Measurements from ENCODE around the gene CNEP1R1.
"Not testable (repeated sequence)": the region's sequence is repeated elsewhere in the genome, so short reads cannot be mapped to it uniquely, and the experiment has no call there.

The CNEP1R1 gene, protein sequence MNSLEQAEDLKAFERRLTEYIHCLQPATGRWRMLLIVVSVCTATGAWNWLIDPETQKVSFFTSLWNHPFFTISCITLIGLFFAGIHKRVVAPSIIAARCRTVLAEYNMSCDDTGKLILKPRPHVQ

DNA sequence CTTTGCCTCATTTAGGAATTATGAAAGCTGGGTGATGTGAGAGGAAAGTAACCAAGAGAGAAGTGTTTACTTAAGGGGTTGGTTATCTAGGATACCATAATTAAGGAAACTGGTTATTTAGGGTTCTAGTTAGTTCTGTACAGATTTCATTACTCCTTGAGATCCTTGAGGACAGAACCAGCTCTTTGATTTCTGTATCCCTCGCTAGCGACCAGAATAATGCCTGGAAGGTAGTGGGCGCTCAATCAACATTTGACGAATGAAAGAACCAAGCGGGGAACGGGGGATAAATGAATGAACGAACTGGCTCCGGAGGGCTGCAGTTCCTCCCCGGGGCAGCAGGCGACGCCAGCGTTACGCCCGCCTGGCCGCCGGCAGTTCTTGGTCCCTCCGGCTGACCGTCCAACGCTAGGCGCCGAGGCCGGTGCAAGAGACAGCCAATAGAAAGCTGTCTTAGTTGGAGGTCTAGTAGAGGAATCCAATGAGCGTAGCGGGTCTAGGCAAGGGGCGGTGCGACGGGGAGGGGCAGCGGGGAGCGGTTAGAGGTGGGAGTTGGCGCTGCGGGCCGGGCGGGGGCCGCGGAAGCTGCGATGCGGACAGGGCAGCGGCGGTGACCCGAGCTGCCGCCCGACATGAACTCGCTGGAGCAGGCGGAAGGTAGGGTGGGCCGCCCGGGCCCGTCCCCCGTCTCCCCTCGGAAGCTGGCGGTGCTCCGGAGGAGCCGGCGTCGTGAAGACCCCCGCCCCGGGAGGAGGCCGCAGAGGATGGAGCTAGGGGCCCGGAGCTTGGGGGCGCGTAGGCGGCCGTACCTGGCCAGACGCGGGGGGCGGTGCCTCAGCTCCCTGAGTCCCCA, at the start of gene CNEP1R1:
Gene CNEP1R1, plus strand, starts transcription at position 542 of the 853 bp plus-strand sequence. Its CDS starts 91 bp downstream, at position 633.
- DNase-seq: peak; percentile 97

DNA sequence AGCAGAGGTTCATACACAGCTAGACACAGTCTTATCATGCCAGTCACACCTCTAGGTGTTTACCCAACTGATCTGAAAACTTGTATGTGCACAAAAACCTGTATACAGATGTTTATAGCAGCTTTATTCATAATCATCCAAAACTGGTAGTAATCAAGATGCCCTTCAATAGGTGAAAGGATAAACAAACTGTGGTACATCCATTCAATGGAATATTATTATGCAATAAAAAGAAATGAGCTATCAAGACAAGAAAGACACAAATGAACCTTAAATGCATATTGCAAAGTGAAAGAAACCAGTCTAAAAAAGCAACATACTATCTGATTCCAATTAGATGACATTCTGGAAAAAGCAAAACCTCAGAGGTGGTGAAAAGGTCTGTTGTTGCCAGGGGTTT, 47.6 kb upstream of the CNEP1R1 start:
- no peak for DNase-seq

DNA sequence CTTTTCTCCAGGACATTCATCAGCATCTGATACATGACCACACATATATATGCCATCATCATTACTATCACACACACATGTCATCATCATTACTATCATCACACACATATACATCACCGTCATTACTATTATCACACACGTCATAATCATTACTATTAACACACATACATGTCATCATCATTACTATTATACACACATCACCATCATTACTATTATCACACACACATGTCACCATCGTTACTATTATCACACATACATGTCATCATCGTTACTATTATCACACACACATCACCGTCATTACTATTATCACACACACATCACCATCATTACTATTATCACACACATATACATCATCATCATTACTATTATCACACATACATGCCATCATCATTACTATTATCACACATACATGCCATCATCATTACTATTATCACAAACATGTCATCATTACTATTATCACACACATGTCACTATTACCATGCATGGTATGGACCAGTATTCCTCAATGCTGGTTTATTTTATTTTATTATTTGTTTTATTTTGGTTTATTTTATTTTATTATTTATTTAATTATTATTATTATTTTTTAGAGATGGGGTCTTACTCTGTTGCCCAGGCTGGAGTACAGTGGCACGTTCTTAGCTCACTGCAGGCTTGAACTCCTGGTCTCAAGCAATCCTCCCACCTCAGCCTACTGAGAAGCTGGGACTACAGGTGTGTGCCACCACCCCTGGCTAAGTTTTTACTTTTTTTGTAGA, 46.3 kb upstream of the CNEP1R1 start:
- DNase-seq: no peak

DNA sequence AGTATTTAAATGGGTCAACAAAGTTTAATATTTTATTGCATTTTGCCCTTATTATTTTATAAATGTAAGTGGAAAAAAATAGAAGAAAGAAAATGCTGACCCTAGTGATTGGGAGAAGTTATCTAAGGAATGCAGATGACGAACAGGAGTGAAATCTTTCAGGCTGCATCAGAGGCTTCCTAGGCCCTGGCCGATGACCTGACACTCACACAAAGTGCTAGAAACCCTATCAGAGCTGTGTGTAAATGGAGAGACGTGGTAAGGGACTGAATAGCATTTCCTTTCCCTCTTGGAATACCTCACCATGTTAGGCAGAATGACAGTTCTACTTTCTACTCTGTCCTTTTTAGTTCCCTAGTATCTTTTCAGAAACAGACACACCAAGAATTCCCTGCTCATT, 44.9 kb upstream of the CNEP1R1 start:
- no peak for DNase-seq

DNA sequence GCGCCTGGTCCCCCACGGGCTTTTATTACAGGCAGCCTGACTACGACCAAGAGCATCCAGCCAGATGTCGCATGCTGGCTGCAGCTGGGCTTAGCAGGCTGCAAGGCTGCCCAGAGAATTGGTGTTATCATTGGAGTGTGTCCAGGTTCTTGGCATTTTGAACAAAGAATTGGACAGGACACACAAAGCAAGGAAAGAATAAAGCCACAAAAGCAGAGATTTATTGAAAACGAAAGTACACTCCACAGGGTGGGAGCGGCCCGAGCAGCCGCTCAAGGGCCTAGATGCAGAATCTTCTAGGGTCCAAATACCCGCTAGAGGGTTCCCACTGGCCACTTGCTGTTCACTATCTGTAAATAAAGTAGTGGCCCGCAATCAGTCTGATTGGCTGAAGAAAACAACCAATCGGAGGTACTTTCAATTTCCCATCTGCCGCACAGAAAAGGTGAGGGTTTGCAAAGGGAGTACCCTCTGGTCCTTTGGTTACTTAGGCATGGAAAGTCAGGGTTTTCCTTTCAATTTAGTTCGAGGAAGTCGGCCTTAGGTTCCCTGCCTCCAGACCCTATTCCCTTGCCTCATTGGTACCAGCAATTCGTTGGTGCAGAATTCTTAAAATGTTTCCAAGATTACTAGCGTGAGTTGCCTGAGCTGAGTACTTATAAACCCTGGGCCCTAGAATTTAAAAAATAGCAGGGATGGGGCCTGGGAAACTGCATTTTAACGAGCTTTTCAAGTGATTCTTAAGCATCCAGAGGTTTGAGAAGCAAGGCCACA, 38.5 kb upstream of the CNEP1R1 start:
- DNase-seq: no peak

DNA sequence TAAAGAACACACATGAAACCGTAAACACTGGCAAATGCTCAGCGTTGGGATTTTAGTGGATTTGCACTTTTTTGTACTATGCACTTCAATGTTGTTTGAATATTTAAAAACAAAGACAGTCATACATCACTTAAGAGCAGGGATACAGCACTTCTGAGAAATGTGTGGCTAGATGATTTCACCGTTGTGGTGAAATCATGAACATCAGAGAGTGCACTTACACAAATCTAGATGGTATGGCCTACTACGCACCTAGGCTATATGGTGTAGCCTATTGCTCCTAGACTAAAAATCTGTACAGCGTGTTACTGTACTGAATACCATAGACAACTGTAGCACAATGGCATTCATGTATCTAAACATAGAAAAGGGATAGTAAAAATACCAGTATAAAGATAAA, 37.6 kb upstream of the CNEP1R1 start:
- DNase-seq: no peak

DNA sequence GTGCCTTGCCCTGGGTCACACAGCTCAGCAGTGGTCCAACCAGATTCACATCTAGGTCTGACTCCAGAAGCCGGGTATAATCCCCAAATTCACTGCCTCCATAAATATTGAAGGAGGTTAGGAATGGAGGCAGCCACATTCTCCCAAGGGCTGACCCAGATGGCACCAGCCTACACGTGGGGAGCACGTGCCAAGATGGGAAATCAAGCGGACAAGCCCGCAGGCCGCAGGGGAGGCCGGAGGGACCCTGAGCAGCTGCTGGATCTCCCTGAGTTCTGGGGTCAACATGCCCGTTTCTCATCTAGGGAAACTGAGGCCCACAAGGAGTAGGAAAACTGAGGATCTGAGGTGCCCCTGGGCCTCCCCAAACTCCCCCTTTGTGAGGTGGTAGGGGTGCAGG, 32.2 kb upstream of the CNEP1R1 start:
- no peak for DNase-seq

DNA sequence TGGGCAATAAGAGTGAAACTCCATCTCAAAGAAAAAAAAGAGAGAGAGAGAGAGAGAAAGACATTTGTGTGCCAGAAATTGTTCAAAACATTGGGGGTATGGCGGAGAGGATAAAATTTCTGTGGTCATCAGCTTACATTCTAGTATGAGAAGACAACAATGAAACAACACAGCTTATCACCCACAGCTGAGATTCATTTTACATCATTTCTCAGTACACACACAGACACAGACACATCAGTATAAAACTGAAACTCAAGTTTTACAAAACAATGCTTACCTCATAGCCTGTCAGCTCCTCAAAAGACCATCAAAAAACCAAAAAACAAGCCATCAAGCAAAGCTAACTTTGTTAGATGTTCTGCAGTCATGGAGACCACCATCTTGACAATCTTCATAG, 31.4 kb upstream of the CNEP1R1 start:
- DNase-seq: no peak

DNA sequence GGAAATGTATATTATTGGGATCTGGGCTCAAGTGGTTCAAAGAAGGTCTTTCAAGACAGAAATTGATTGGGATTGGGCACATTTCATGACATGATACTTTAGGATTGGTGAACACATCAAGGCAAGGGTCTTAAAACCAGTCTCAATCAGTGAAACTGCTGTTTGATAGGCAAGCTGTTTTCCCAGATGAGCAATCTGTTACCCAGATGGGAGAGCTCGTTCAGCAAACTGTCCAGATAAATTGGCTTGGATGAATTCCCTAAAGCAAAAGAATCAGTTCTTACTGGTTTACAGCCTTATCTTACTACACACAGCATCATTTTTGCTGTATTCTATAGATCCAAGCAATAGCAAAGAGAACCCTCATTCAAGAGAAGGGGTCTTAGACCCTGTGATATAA, 31.0 kb upstream of the CNEP1R1 start:
- DNase-seq: no peak

DNA sequence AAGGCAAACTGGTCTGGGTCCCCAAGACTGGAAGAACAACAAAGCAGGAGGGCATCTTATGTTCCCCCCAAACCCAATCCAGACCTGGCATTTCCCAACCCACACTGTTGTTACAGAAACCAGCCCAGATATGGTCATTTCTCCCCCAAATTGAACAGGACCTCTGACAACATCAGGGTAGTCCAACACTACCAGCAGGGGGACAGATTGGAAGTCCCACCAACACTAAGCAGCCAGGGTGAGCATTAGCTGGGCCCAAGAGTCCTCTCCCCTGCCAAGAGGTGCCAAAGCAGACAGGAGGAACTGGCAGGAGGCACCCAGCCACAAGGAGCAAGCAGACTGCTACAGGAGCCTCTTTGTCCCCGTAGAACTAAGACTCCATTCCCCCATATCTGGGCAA, 29.3 kb upstream of the CNEP1R1 start:
- DNase-seq: no peak

DNA sequence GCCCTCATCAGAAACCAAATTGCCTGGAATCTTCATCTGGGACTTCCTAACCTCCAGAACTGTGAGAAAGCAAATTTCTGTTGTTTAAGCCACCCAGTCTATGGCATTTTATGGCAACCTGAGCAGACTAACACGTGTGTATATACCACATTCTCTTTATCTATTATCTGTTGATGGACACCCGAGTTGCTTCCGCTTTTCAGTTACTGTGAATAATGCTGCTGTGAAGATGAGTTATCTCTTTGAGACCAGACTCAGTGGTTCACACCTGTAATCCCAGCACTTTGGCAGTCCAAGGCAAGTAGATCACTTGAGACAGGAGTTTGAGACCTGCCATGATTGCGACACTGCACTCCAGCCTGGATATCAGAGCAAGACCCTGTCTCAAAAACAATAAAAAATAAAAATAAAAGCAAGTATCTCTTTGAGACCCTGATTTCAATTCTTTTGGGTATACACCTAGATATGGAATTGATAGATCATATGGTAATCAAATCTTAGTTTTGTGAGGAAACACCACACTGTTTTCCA, 27.2 kb upstream of the CNEP1R1 start:
- no peak for DNase-seq

DNA sequence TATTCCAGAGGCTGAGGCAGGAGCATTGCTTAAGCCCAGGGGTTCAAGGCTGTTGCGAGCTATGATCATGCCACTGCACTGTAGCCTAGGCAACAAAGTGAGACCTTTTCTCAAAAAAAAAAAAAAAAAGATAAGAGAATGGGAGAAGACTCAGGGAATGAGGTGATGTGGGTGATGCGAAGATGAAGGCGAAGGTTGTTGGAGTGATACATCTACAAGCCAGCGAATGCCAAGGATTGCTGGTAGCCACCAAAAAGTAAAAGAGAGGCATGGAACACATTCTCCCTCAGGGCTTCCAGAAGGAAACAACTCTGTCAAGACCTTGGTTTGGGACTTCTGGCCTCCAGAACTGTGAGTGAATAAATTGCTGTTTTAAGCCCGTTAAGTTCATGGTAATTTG, 26.0 kb upstream of the CNEP1R1 start:
- DNase-seq: no peak

DNA sequence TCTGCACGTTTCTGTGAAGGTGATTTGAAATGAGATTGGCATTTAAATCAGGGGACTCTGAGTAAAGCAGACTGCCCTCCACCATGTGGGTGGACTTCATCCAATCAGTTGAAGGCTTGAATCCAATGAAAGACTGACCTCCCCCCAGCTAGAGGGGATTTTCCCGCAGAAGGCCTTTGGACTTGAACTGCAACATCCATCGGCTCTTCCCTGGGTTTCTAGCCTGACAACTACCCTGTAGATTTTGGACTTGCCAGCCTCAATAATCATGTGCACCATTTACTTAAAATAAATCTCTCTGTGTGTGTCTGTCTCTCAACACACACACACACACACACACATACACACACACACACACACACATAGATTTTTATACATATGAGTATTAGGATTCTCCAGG, 23.9 kb upstream of the CNEP1R1 start:
- no peak for DNase-seq

DNA sequence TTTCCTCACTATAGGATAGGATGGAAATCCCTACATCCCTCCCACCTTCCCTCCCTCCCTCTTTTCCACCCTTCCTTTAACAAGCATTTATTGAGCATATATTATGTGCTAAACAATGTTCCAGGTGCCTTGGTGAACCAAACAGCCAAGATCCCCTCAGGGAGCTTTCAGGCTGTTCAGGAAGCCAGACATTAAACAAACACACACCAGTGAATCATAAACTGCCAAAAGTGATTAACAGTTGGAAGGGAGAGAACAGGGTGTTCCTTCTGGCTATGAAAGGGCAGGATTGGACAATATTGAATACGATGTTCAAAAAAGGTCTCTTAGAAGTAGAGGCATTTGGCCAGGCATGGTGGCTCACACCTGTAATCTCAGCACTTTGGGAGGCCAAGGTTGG, 22.8 kb upstream of the CNEP1R1 start:
- no peak for DNase-seq

DNA sequence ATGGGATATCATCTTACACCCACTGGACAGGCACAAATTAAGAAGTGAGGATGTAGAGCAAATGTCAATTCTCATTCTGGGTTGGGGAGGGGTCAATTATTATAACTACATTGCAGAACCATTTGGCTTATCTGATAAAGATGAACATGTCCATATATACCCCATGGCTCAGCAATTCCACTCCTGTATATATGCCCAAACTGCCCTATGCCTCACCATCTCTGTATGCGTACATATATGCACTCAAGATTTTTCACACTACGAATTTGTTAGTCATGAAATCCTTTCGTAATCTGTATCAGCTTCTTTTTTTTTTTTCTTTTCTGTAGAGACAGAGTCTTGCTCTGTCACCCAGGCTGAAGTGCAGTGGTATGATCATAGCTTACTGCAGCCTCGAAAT, 20.8 kb upstream of the CNEP1R1 start:
- no peak for DNase-seq

DNA sequence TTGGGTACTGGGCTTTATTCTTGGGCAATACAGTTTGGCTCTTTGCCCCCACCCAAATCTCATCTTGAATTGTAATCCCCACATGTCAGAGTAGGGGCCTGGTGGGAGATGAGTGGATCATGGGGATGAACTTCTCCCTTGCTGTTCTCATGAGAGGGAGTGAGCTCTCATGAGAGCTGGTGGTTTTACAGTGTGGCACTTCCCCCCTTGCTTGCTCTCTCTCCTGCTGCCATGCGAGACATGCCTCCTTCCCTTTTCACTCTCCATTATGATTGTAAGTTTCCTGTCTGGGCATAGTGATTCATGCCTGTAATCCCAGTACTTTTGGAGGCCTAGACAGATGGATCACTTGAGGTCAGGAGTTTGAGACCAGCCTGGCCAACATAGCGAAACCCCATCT, 18.1 kb upstream of the CNEP1R1 start:
- DNase-seq: no peak

DNA sequence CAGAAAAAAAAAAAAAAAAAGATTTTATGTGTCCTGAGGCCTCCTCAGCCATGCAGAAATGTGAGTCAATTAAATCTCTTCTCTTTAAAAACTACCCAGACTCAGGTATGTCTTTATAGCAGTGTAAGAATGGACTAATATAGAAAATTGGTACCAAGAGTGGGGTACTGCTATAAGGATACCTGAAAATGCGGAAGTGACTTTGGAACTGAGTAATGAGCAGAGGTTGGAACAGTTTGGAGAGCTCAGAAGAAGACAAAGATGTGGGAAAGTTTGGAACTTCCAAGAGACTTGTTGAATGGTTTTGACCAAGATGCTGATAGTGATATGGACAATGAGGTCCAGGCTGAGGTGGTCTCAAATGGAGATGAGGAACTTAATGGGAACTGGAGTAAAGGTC, 17.3 kb upstream of the CNEP1R1 start:
- no peak for DNase-seq

DNA sequence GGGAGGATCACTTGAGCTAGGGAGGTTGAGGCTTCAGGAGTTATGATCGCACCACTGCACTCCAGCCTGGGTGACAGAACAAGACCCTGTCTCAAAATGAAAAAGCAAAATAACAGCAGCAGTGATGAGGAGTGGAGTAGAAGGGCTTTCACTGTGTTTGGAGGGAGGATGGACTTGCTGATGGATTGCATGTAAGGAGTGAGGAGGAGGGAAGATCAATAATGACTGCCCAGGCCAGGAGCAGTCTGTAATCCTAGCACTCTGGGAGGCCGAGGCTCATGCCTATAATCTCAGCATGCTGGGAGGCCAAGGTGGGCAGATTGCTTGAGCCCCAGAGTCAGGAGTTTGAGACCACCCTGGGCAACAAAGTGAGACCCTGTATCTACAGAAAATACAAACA, 14.8 kb upstream of the CNEP1R1 start:
- no peak for DNase-seq

DNA sequence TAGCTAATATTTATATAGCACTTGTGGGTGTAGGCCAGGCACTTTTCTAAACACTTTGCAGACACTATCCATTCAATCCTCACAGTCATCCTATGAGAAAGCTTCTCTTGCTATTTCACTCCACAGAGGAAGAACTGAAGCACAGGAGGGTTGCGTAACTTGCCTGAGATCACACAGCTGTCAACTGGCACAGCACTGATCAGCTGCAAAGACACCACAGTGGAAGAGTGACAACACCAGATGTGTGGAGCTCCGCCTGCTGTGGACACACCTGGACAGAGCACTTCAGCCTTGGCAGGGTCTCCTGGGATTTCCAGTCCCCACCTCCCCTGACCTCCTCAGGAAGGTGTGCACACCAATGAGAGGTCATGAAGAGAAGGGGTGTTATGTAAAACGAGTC, 13.3 kb upstream of the CNEP1R1 start:
- DNase-seq: no peak

DNA sequence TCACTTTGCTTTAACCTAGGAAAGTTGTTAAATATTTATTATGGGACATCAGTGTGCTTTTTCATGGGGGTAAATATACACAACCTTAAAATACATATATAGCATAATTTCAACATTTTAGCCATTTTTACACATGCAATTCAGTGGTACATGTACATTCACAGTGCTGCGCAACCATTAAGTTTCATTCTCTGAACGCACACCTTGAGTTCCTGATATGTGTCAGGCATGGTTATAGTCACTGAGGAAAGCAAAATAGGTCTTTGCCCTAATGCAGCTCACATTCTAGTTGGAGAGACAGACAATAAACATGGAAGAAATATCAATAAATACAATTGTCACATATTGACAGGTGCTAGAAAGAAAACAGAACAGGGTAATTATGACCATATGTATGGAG, 12.8 kb upstream of the CNEP1R1 start:
- no peak for DNase-seq

DNA sequence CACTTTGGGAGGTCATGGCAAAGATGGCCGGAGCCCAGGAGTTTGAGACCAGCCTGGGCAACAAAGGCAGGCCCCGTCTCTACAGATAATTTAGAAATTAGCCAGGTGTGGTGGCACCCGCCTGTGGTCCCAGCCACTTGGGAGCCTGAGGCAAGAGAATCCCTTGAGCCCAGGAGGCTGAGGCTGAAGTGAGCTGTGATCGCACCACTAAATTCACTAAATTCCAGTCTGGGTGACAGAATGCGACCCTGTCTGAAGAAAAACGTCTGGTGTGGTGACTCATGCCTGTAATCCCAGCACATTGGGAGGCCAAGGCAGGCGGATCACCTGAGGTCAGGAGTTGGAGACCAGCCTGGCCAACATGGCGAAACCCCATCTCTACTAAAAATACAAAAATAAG, 10.8 kb upstream of the CNEP1R1 start:
- DNase-seq: not testable (repeated sequence)

DNA sequence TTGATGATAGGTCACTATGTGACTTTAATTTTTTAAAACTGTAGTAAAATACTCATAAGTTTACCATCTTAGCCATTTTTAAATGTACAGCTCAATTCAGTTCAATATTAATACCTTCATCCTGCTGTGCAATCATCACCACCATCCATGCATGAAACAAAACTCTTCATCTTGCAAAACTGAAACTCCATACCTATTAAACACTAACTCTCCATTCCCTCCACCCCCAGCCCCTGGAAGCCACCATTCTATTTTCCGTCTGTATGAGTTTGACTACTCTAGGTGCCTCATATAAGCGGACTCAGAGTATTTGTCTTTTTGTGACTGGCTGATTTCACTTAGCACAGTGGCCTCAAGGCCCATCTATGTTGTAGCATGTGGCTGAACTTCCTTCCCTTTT, 9.4 kb upstream of the CNEP1R1 start:
- no peak for DNase-seq

DNA sequence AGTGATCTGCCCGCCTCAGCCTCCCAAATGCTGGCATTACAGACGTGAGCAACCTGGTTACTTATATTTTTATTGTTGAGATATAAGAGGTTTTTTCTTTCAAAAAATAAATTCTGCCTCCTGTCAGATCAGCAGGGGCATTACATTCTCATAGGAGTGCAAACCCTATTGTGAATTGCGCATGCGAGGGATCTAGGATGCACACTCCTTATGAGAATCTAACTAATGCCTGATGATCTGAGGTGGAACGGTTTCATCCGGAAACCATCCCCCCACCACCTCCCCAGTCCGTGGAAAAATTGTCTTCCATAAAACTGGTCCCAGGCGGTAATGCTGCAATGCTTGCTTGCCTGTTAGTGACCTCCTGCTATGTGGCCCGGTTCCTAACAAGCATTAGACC, 7.5 kb upstream of the CNEP1R1 start:
- DNase-seq: no peak
